ENCODE measurements around the gene FLT1.

Gene FLT1

GRCh38 chr13:28423010-28423409 is 71.9 kb downstream of the FLT1 start:
- peak; percentile 47 for DNase-seq

DNA sequence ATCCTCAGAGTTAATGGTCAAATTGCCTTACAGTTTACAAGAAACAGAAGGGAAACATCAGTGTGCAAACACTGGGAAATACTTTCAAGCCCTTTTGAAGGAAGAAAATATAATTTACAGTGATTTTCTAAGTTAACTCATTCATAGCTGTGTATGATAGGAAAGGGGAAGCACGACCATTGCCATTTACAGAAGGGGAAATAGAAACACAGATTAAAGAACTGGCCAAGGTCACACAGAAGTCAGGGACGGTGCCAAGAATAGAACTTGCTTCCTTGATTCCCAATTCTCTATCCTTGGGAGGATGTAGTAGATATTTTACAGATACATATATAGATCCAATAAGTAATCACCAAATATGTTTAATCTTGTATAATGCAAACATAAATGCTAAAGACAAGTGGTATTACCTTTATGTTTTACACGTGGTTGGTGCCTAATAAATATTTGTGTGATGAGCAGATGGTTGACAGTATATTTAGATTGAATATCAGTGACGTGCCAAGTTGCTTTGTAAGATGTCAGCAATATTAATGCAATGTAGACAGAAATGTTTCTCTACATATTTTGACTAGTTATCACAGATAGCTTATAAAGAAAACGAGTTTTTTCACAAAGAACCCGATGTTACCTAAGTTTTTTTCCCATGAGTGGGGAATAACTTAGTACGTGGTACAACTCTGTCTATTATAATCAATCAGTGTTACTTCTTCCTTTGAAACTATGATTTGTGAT is 73.1 kb downstream of the FLT1 start:
- DNase-seq: no peak

GRCh38 chr13:28420704-28421103 is 74.2 kb downstream of the FLT1 start:
- DNase-seq: no peak

- no peak for DNase-seq
These were observed 78.9 kb downstream of the FLT1 start for GRCh38 chr13:28415994-28416421.

DNA sequence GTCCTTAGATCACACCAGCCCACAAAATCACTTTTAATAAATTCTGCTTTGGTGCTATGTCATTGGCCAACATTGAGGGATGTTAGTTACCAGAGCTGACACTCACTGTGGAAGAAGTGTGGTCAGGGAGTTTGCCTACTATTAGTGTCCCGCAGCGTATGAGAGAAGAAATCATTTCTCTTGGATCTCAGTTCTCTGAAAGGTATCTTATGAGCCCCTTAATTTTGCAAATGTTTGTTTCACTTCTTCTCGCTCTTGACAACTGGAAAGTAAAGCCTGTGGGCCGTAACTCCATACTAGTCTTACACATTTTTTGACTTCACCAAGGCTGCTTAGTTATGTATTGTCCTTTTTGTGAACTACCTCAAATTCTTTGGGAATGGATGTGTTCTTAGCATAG is 80.9 kb downstream of the FLT1 start:
- DNase-seq: no peak

DNA sequence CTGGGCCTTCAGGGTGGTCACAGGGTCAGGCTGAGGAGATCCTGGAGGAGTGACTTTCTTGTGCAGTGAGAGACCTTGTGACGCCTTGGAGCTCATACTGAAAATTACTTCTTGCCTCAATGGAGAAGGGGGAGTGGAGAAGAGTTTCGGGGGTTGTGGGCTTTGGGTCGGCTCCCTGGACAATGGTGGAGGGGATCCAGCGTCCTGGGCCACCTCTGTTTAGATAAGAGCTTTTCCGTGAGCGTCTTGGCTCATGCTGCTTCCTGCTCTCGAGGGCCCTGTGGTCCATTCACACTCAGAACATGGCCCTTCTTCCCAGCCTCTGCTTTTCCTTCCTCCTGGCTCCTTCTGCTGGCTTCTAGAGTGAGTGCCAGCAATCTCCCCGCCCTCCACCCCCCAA is 81.9 kb downstream of the FLT1 start:
- no peak for DNase-seq

DNA sequence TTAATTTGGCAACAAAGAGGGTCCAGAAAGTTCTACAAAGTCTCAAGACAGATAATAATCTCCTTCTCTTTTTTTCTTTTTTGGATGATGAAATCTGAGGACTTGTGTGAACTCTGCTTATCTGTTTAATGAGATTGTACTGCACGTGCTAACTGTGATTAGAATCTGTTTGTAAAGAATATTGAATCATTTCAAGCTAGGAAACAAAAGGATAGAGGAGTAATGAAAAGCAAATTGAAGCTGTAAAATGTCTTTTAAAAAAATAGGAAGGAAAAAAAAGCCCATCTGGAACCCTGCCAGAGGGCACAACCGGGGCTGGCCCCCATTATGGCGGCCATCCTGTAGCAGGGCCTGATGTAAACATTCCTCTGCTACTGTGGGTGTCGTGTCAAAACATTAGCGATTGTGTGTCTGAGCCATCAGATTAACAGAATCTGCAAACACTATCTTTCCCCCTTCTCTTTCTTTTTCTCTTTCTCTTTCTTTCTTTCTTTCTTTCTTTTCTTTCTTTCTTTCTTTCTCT is 83.0 kb downstream of the FLT1 start:
- DNase-seq: no peak

- DNase-seq: no peak
These were observed 84.8 kb downstream of the FLT1 start for GRCh38 chr13:28410096-28410495.

DNA sequence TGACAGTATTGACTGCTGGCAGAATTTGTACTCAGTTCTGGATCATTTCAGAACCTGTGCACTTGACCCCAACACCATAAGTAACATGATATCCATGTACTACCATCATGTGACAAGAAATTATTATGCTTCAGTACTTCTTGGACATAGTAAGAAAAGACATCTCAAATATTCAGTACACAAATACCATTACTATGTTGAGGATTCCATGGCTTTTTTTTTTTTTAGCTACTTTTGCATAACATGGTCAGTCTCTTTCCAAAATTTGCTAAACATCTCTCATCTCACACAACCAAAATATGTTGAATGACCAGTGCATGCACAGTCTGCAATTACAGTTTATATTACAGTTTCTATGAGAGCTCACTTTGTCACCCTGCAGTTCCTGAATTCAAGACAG is 85.3 kb downstream of the FLT1 start:
- no peak for DNase-seq

DNA sequence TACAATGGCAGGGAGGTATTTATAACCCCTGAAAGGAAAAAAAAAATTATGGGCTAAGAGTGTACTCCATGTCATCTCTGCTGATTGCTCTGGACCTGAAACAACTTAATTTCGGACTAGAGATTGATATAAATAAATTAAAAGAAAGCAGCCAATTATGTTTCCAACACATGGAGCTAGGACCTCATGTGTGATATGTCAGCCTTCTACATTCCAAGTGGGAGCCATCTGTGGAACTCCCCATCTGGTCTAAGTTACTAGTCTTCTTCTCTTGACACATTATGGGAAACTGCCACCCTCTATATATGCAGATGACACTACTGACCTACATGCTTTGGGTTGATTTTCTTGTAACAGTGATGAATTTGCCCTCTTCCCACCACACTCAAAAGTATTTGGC is 86.1 kb downstream of the FLT1 start:
- DNase-seq: no peak

GRCh38 chr13:28408235-28408848 is 86.6 kb downstream of the FLT1 start:
- no peak for DNase-seq

GRCh38 chr13:28406733-28407266 is 88.1 kb downstream of the FLT1 start:
- DNase-seq: no peak

- DNase-seq: no peak
These were observed 92.9 kb downstream of the FLT1 start for GRCh38 chr13:28402057-28402381.

DNA sequence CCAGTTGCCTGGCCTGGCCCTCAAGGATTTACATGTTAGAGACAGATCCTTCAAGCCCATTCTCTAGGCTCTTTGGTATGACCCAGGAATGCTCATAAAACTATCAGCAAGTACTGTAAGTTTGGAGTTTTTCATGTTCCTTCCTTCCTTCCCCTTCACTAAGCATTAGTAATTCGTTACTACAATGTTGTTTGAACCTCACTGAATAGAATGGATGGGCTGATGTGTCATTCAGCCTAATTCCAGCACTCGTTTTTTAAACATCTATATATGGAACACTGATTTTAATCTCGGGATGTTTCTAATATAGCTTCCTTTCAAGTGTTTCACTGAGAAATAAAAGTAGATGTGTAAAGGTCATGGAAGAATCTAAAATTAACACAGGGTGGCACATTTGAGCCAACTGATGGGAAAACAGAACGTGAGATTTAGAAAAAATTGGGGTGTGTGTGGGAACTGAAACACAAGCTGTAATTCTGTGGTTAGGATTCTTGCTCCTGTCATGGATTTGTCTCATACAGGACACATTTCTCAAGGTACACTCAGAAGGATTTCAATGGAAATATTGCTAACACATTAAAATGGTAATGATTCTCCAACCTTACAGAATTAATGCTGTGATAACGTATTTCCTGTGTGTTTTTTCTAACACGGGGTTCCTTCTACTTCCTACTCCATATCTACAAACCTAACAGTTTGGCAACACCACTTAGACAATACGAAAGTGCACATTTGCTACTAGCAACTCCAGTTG is 93.4 kb downstream of the FLT1 start:
- DNase-seq: no peak

GRCh38 chr13:28396053-28396452 is 98.9 kb downstream of the FLT1 start:
- no peak for DNase-seq

DNA sequence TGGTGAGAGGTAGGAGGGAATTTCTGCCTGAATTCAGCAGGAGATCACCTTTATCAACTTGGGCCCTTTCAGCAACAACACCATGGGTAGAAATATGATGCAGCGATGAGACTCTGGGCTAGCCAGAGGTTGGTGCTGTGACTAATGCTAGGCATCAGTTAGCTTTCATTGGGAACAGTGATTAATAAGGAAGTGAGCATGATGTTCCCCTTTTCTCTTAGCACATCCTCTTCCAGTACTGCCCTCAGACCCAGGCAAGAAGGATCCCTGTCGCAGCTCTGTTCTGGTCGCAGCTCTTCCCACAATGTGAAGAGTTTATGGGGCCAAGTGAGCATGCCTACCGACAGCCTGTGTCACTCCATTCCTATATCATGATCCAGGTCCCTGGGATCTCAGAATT is 100.5 kb downstream of the FLT1 start:
- no peak for DNase-seq

- no peak for DNase-seq
These were observed 101.9 kb downstream of the FLT1 start for GRCh38 chr13:28392896-28393505.

DNA sequence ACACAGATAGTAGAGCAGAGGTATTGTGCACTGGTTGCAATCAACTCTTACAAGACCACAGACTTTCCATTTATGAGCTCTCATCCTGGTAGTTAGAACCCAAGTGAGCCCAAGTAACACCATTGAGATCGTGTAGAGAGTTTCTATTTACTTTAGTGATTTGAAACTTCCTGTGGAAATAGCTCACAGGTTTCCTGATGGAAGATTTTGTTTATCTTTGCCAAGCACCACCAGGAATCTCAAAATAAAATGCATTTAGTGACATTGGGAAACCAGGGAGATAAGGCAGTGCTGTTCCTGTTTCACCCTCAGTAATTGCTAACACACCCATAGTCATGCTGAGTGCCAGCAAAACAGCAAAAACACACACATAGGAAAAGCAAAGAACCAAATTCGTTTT is 102.5 kb downstream of the FLT1 start:
- no peak for DNase-seq

GRCh38 chr13:28387740-28388501 is 107.0 kb downstream of the FLT1 start:
- DNase-seq: no peak

DNA sequence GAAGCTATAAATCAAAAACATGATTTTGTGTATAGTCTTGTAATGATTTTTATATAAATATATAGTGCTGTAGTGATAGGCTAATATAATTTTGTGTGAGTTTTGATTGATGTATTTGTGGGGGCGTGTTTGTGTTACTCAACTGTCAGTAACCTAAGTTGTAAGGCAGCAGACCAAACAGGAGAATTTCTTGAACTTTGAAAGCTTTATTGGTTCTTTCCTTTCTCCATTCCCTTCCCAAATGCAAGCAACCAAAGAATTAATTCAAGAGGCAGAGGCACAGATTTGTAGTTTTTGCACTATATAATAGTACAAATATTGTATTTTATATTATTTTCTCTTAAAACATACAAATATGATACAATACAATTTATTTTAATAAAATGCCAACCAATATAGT is 109.6 kb downstream of the FLT1 start:
- no peak for DNase-seq

GRCh38 chr13:28384789-28385188 is 110.1 kb downstream of the FLT1 start:
- no peak for DNase-seq

DNA sequence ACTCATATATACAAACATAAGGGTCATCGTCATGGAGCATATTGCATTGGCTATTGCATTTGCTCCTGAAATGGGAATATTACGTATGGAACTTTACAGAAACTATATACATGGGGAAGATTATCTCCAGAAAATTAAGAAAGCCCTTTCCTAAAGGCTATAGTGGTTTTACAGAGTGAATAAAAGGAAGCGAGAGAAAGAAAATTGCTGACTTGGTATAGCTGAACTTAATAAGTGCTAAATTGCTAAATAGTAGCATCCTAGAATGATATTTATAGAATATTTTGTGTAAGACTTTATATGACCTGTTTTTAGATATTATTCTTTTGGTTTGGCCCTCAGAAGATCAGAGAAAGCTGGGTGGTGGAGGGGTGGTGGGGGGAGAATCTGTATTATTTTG is 114.6 kb downstream of the FLT1 start:
- DNase-seq: no peak
